ENCODE measurements around the gene PTOV1. TPM values are rescaled to one million over a fixed set of nuclear protein-coding genes. Genes with fewer than 3 reads are reported as not detected.

The PTOV1 gene
- total RNA-seq, 1 experiment from 2014 or later = 296 TPM

GRCh38 chr19:49894011-49894664 lies 43.2 kb downstream of the PTOV1 start:
- H3K4me3 Mint-ChIP-seq = no peak overlapping the region
- no peak overlapping the region for H3K27ac Mint-ChIP-seq
- peaks cover 15% of the 10 kb centered on the region for H3K4me1 Mint-ChIP-seq
- H3K36me3 Mint-ChIP-seq = 0 out of 2 replicates have a peak, but pooled peaks cover 7% of the 10 kb centered on the region
- no peak for DNase-seq (ENCODE audit: low spot score)
- ATAC-seq = no peak
- H3K9me3 Mint-ChIP-seq = no peaks in the 10 kb centered on the region
- peaks cover 43% of the 10 kb centered on the region for H3K27me3 Mint-ChIP-seq (ENCODE audit: low read depth)
- ChIA-PET POLR2A (interaction anchor here (0.6 to 1.6 kb wide), 3 partner anchors 17 to 64 kb away, joined by 4 to 7 read pairs (median 4); partner anchors contain the start of genes AKT1S1 and TBC1D17), CTCF (interaction anchor here (0.5 to 1.8 kb wide), 6 partner anchors 8 to 143 kb away, joined by 3 to 6 read pairs (median 5); no protein-coding TSS in a partner anchor)
- TF ChIP-seq OVOL2 (CRISPR knock-in tag; IDR thresholded peaks at IDR 0.05; ENCODE audit: borderline replicate concordance) (no peak), SMAD3 (CRISPR knock-in tag; IDR thresholded peaks at IDR 0.05; ENCODE audit: borderline replicate concordance) (no peak), AFF4 (CRISPR knock-in tag; IDR thresholded peaks at IDR 0.05; ENCODE audit: borderline replicate concordance) (no peak), NFE2L1 (CRISPR knock-in tag; IDR thresholded peaks at IDR 0.05) (no peak), MYBL2 (CRISPR knock-in tag; IDR thresholded peaks at IDR 0.05) (no peak), MAX (CRISPR knock-in tag; IDR thresholded peaks at IDR 0.05) (no peak), KAT7 (CRISPR knock-in tag; IDR thresholded peaks at IDR 0.05; ENCODE audit: borderline replicate concordance) (no peak), ZNF396 (CRISPR knock-in tag; IDR thresholded peaks at IDR 0.05; ENCODE audit: borderline replicate concordance) (no peak), RELA (CRISPR knock-in tag; IDR thresholded peaks at IDR 0.05; ENCODE audit: borderline replicate concordance) (no peak), ERG (CRISPR knock-in tag; IDR thresholded peaks at IDR 0.05) (no peak), SP1 (CRISPR knock-in tag; conservative IDR thresholded peaks at IDR 0.05) (no peak), E2F1 (CRISPR knock-in tag; IDR thresholded peaks at IDR 0.05) (no peak), AR (CRISPR knock-in tag; IDR thresholded peaks at IDR 0.05) (no peak), ZNF532 (CRISPR knock-in tag; IDR thresholded peaks at IDR 0.05; ENCODE audit: borderline replicate concordance) (no peak), JUN (CRISPR knock-in tag; IDR thresholded peaks at IDR 0.05) (no peak), ZMAT4 (CRISPR knock-in tag; IDR thresholded peaks at IDR 0.05) (no peak), MLX (CRISPR knock-in tag; IDR thresholded peaks at IDR 0.05) (no peak)

Data from WTC11 (cell line).